Thyroid gland (tissue), 4 donors: Measurements from ENCODE around the gene CDC6. TPM values are rescaled to one million over a fixed set of nuclear protein-coding genes. Genes with fewer than 3 reads are reported as not detected.
A peak's percentile ranks its signal among the peaks of the same experiment; 100 is the strongest.

Experiments
- DNase-seq, 2 donors: peaks; one replicate each; pipeline ENCODE4 v3.0.0-alpha.2; 2019
- H3K27ac ChIP-seq, 3 donors: fragments of 200-600 bp; sonication (generic); 1 replicate in 2 of 3; 2 replicates in 1 of 3; pipeline ENCODE4 v1.5.1; 2016 to 2019; ENCODE audit warnings: mild to moderate bottlenecking in 1 of 3, moderate library complexity in 1 of 3
- H3K27me3 ChIP-seq: fragments of 200-600 bp; sonication (generic); one replicate; pipeline ENCODE4 v1.5.1; 2019
- H3K36me3 ChIP-seq, 2 donors: fragments of 200-600 bp; sonication (generic); one replicate each; pipeline ENCODE4 v1.5.1; 2016 to 2019
- H3K4me1 ChIP-seq, 2 donors: fragments of 200-600 bp; sonication (generic); one replicate each; pipeline ENCODE4 v1.5.1; 2017 to 2019
- H3K4me3 ChIP-seq, 3 donors: fragments of 200-600 bp; sonication (generic); replicated peaks in 1 of 3; 1 replicate in 2 of 3; 2 replicates in 1 of 3; pipeline ENCODE4 v1.5.1; 2016; ENCODE audit warnings: mild to moderate bottlenecking in 1 of 3
- H3K9me3 ChIP-seq: fragments of 200-600 bp; sonication (generic); one replicate; pipeline ENCODE4 v1.5.1; 2017
- POLR2A ChIP-seq, 2 donors: fragments of 450-650 bp; IDR thresholded peaks; one replicate each; pipeline ENCODE4 v1.6.1; 2017; ENCODE audit warnings: antibody characterized with exemption in 2 of 2, mild to moderate bottlenecking in 2 of 2, moderate library complexity in 1 of 2
- WGBS, 2 donors: methylation state at CpG; one replicate each; pipeline ENCODE4 v1.1.5; 2017; 5-methylcytosine and 5-hydroxymethylcytosine counted together
- intact Hi-C: fragments of 100-400 bp; cut with DNase I; formaldehyde crosslinking; loops from one replicate; pipeline ENCODE4 v1.15.1; 2023
- total RNA-seq, 4 donors: library from RNA; depleted of rRNA; stranded (reverse); fragments of >200 nt; gene quantifications; one replicate each; pipeline ENCODE4 v1.2.3, GENCODE V29; 2016
- TF ChIP-seq, protein P1 (sequence below), 6 experiments: fragments of 200-600 bp in 3 of 6; fragments of 450-650 bp in 3 of 6; sonication (generic) in 3 of 6; IDR thresholded peaks; one replicate each; pipeline ENCODE4 v1.5.1; 2016 to 2019; ENCODE audit warnings: antibody characterized with exemption in 6 of 6, mild to moderate bottlenecking in 2 of 6, inconsistent platforms in 1 of 6, moderate library complexity in 1 of 6

CDC6 gene
- total RNA-seq, 4 donors from 2014 or later: 0.63 to 5.2 (median 0.79) TPM

GRCh38 chr17:40310882-40311391, 23.3 kb downstream of the CDC6 start:
- WGBS, 2 donors: 44 to 52% methylated on average over 7 of the region's 7 CpGs
- TF ChIP-seq POLR2A (IDR thresholded peaks at IDR 0.05): no peak
- TF ChIP-seq, protein P1, sequence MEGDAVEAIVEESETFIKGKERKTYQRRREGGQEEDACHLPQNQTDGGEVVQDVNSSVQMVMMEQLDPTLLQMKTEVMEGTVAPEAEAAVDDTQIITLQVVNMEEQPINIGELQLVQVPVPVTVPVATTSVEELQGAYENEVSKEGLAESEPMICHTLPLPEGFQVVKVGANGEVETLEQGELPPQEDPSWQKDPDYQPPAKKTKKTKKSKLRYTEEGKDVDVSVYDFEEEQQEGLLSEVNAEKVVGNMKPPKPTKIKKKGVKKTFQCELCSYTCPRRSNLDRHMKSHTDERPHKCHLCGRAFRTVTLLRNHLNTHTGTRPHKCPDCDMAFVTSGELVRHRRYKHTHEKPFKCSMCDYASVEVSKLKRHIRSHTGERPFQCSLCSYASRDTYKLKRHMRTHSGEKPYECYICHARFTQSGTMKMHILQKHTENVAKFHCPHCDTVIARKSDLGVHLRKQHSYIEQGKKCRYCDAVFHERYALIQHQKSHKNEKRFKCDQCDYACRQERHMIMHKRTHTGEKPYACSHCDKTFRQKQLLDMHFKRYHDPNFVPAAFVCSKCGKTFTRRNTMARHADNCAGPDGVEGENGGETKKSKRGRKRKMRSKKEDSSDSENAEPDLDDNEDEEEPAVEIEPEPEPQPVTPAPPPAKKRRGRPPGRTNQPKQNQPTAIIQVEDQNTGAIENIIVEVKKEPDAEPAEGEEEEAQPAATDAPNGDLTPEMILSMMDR (IDR thresholded peaks at IDR 0.05): no peak
- Histone ChIP-seq H3K27me3 (no peaks in the 10 kb centered on the region), H3K9me3 (no peaks in the 10 kb centered on the region), H3K27ac (peak overlapping the region; percentile 82 to 96 (median 88)), H3K4me3 (no peak overlapping the region), H3K4me1 (peaks cover 68 to 97% of the 10 kb centered on the region in 2 donors), H3K36me3 (no peaks in the 10 kb centered on the region)
- peak; percentile 78 to 79 for DNase-seq
- intact Hi-C loops: no loop called here

- 17 to 38% methylated on average over 1 to 2 of the region's 2 CpGs for whole genome bisulfite sequencing, 2 donors
- no peak for TF ChIP-seq POLR2A (IDR thresholded peaks at IDR 0.05)
- TF ChIP-seq, protein P1 (IDR thresholded peaks at IDR 0.05): no peak
- peak; percentile 68 to 82 for DNase-seq
- Histone ChIP-seq H3K36me3 (no peaks in the 10 kb centered on the region), H3K27ac (peak overlapping the region; percentile 82 to 96 (median 88)), H3K4me1 (peaks cover 72 to 100% of the 10 kb centered on the region in 2 donors), H3K27me3 (no peaks in the 10 kb centered on the region), H3K4me3 (no peak overlapping the region), H3K9me3 (no peaks in the 10 kb centered on the region)
- intact Hi-C loops: no loop called here
Observed at GRCh38 chr17:40311575-40311974, 23.9 kb downstream of the CDC6 start.

DNA sequence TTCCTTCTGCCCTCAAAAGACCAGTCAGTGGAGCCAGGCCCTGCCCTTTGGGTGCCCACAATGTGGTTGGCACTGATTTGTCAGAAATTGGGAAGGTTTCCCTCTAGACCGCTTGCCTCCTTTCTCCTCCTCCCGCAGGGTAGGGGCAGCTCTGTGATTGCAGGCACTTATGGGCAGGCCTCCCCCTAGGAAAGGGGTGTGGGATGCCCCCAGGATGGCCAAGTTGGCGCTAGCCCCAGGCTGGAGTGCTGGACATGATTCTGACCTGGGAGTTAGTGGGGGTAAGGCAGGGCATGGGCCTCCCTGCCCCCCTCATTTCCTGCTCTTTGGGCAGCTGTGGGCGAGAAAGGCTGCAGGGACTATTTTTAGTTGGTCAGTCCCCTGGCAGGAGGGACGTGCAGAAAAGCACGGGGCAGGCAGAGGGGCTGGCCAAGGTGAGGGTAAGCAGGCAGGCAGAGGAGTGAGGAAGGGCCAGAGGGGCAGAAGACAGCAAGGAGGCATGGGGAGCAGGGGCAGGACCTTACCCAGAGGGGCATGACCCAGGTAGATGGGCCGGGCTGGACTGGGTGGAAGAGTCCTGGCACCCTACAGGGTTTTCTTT, 24.6 kb downstream of the CDC6 start:
- no peaks in the 10 kb centered on the region for H3K27me3 ChIP-seq
- H3K27ac ChIP-seq: peak overlapping the region; percentile 82 to 96 (median 88)
- DNase-seq: peak; percentile 67 to 80
- intact Hi-C loops: loop anchor here (2.0 kb wide), 1 partner anchor 33 kb away; no protein-coding TSS in a partner anchor
- H3K9me3 ChIP-seq: no peaks in the 10 kb centered on the region
- WGBS, 2 donors: 22 to 30% methylated on average over 4 to 7 of the region's 7 CpGs
- peaks cover 76 to 100% of the 10 kb centered on the region in 2 donors for H3K4me1 ChIP-seq
- no peak overlapping the region for H3K4me3 ChIP-seq
- H3K36me3 ChIP-seq: no peaks in the 10 kb centered on the region
- TF ChIP-seq, protein P1 (IDR thresholded peaks at IDR 0.05): no peak
- TF ChIP-seq POLR2A (IDR thresholded peaks at IDR 0.05): peak in 1 of 2 donors; percentile 4

GRCh38 chr17:40312893-40313667, 25.4 kb downstream of the CDC6 start:
- peak in 1 of 2 donors; percentile 41 for DNase-seq
- Histone ChIP-seq H3K27ac (peak overlapping the region; percentile 82 to 96 (median 88)), H3K4me3 (no peak overlapping the region), H3K9me3 (no peaks in the 10 kb centered on the region), H3K36me3 (no peaks in the 10 kb centered on the region), H3K27me3 (no peaks in the 10 kb centered on the region), H3K4me1 (peaks cover 82 to 97% of the 10 kb centered on the region in 2 donors)
- TF ChIP-seq, protein P1 (IDR thresholded peaks at IDR 0.05): no peak
- TF ChIP-seq POLR2A (IDR thresholded peaks at IDR 0.05): no peak
- 52 to 63% methylated on average over 4 of the region's 4 CpGs for whole genome bisulfite sequencing, 2 donors
- intact Hi-C loops: loop anchor here (2.0 kb wide), 1 partner anchor 32 kb away; no protein-coding TSS in a partner anchor
